ENCODE data around the gene RAC2.

RAC2 gene

GRCh38 chr22:37214731-37215030 is 29.4 kb downstream of the RAC2 start:
- H3K4me3 ChIP-seq (ENCODE audit: low read depth, low read length): no peak overlapping the region
- no peak for TF ChIP-seq CTCF (IDR thresholded peaks at IDR 0.05; ENCODE audit: low read depth, low read length)

- H3K4me3 ChIP-seq (ENCODE audit: low read depth, low read length): no peak overlapping the region
- TF ChIP-seq CTCF (IDR thresholded peaks at IDR 0.05; ENCODE audit: low read depth, low read length): no peak
Observed at GRCh38 chr22:37213941-37214730, 29.9 kb downstream of the RAC2 start.

GRCh38 chr22:37213218-37213855 is 30.7 kb downstream of the RAC2 start:
- no peak overlapping the region for H3K4me3 ChIP-seq (ENCODE audit: low read depth, low read length)
- no peak for TF ChIP-seq CTCF (IDR thresholded peaks at IDR 0.05; ENCODE audit: low read depth, low read length)

DNA sequence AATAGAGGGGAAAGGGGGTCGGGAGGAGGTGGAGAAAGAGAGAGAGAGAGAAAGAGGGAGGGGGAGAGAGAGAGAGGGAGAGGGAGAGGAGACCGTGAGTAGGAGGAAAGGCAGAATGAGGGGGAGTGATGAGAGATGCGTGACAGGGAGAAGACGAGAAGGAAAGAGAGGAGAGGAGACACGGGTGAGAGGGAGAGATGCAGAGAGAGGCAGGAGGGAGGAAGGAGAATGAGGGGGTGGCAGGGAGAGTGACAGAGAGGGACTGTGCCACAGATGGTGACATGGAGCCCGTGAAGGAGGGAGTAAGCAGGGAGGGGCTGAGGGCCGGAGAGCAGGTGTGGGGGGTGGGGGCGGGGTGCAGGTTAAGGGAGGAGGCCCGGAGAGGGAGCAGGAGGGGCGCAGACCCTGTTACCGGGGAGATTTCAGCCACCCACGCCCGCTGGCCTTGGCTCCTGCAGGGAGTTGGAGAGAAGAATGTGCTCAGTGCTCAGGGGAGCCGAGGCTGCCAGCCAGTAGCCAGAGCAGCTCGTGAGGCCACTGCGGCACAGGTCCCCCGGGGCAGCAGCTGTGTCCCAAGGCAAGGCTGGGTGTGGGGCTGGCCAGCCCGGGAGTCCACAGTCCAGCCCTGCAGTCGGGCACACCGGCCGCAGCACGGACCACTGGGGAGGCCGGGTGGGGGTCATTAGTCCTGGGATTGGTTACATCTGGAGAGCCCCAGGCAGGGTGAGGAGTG is 31.7 kb downstream of the RAC2 start, which contains the start of gene SSTR3:
SSTR3 (minus strand) TSS at position 304 of the 733 bp plus-strand sequence. CDS start 4,674 bp downstream, outside the sequence.
- no peak for TF ChIP-seq CTCF (IDR thresholded peaks at IDR 0.05; ENCODE audit: low read depth, low read length)
- H3K4me3 ChIP-seq (ENCODE audit: low read depth, low read length): no peak within 1 kb of the TSS

GRCh38 chr22:37211866-37212173 is 32.2 kb downstream of the RAC2 start:
- H3K4me3 ChIP-seq (ENCODE audit: low read depth, low read length): no peak overlapping the region
- no peak for TF ChIP-seq CTCF (IDR thresholded peaks at IDR 0.05; ENCODE audit: low read depth, low read length)

DNA sequence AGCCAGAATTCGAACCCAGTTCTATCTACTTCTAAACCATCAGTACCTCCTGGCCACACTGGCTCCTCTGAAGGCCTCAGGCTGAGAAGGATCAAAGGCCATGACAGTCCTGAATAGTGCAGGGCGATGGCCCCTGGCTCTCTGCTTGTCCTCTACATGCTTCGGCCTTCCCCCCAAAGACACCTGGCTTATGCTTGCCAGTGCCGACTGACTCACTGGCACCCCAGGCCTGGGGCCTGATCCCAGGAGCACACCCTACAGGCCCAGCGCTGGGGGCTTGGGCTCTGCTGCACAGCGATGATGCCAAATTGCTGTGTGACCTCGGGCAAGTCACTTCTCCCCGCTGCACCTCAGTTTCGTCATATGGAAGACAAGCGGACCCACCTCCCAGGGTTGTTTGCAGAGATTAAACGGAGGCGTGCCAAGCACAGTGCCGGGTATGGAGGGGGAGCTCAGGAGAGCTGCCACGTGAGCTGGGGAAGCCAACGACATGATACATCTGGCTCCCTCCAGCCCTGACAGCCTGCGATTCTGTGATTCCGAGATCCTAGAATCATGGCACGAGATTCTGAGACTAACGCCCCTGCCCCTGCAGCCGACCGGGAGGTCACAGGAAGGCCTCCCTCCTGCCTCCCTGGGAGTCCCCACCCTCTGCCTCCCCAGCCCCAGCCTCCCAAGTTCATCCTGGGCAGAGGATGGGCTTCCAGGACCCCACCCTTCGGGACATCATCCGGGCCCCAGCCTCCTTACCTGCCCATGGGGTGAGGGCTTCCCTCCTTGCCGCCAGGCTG is 32.8 kb downstream of the RAC2 start:
- no peak for TF ChIP-seq CTCF (IDR thresholded peaks at IDR 0.05; ENCODE audit: low read depth, low read length)
- H3K4me3 ChIP-seq (ENCODE audit: low read depth, low read length): no peak overlapping the region
